Ammon's horn (tissue), 1 donor: Measurements from ENCODE around the gene SUCLG1.

Experiments
- DNase-seq: peaks from one replicate; pipeline ENCODE4 v3.0.0-alpha.2; 2016; ENCODE audit warnings: low spot score

SUCLG1 gene

GRCh38 chr2:84461310-84461709 lies 2.2 kb upstream of the SUCLG1 start:
- DNase-seq, result no peak

- DNase-seq, result no peak
Observed at GRCh38 chr2:84460670-84461069, 1.6 kb upstream of the SUCLG1 start.

GRCh38 chr2:84459944-84460429 lies 907 bp upstream of the SUCLG1 start:
- DNase-seq, result no peak

GRCh38 chr2:84458551-84459017 lies 496 bp downstream of the SUCLG1 start:
- peak; percentile 29 for DNase-seq

- DNase-seq, result no peak
Observed at GRCh38 chr2:84457686-84458085, 1.4 kb downstream of the SUCLG1 start.

GRCh38 chr2:84456156-84456555 lies 2.9 kb downstream of the SUCLG1 start:
- no peak for DNase-seq

- DNase-seq, result no peak
Observed at GRCh38 chr2:84454581-84454980, 4.5 kb downstream of the SUCLG1 start.

GRCh38 chr2:84452624-84453023 lies 6.5 kb downstream of the SUCLG1 start:
- DNase-seq, result no peak

- DNase-seq, result no peak
Observed at GRCh38 chr2:84451579-84451978, 7.5 kb downstream of the SUCLG1 start.

GRCh38 chr2:84450288-84451227 lies 8.5 kb downstream of the SUCLG1 start:
- DNase-seq, result no peak

- DNase-seq, result no peak
Observed at GRCh38 chr2:84449711-84450110, 9.4 kb downstream of the SUCLG1 start.

GRCh38 chr2:84449055-84449454 lies 10.0 kb downstream of the SUCLG1 start:
- no peak for DNase-seq

- peak; percentile 38 for DNase-seq
Observed at GRCh38 chr2:84443477-84443876, 15.6 kb downstream of the SUCLG1 start.

- no peak for DNase-seq
Observed at GRCh38 chr2:84442888-84443287, 16.2 kb downstream of the SUCLG1 start.

GRCh38 chr2:84441505-84441904 lies 17.6 kb downstream of the SUCLG1 start:
- DNase-seq, result no peak

GRCh38 chr2:84441036-84441435 lies 18.0 kb downstream of the SUCLG1 start:
- DNase-seq, result peak; percentile 14

GRCh38 chr2:84435345-84436025 lies 23.6 kb downstream of the SUCLG1 start:
- peak; percentile 75 for DNase-seq

GRCh38 chr2:84429328-84429727 lies 29.8 kb downstream of the SUCLG1 start:
- DNase-seq, result no peak

GRCh38 chr2:84427235-84428138 lies 31.6 kb downstream of the SUCLG1 start:
- DNase-seq, result no peak

GRCh38 chr2:84425310-84425709 lies 33.8 kb downstream of the SUCLG1 start:
- DNase-seq, result no peak

- no peak for DNase-seq
Observed at GRCh38 chr2:84424152-84424551, 34.9 kb downstream of the SUCLG1 start.

- DNase-seq, result no peak
Observed at GRCh38 chr2:84421791-84422190, 37.3 kb downstream of the SUCLG1 start.
